GM19239 (cell line): ENCODE data around the gene MLN.

ENCODE experiments used
- DNase-seq: peaks from one replicate; pipeline ENCODE4 v3.0.0; 2011; ENCODE audit warnings: low spot score; ENCODE audit not compliant: insufficient read length
- FAIRE-seq: peaks from 2 replicates; lab custom pipeline; 2011; peaks lifted over from hg19 to GRCh38; lab: Jason Lieb, UNC

Gene MLN

GRCh38 chr6:33803571-33804053, at the start of gene MLN:
TSS of gene MLN (minus strand) at chr6:33804003. CDS start at chr6:33801163, 2,840 bp downstream.
- FAIRE-seq (no peak), DNase-seq (no peak)

- FAIRE-seq (no peak), DNase-seq (no peak)
Measured at GRCh38 chr6:33853026-33853425, 49.2 kb upstream of the MLN start.

GRCh38 chr6:33851959-33852358, 48.2 kb upstream of the MLN start:
- DNase-seq = no peak
- FAIRE-seq = no peak

GRCh38 chr6:33850869-33851541, 47.2 kb upstream of the MLN start:
- FAIRE-seq = no peak
- no peak for DNase-seq

GRCh38 chr6:33850296-33850695, 46.5 kb upstream of the MLN start:
- no peak for FAIRE-seq
- no peak for DNase-seq

- FAIRE-seq (no peak), DNase-seq (no peak)
Measured at GRCh38 chr6:33849500-33850075, 45.8 kb upstream of the MLN start.

GRCh38 chr6:33848484-33848883, 44.7 kb upstream of the MLN start:
- FAIRE-seq = no peak
- DNase-seq = no peak

- FAIRE-seq = no peak
- DNase-seq = no peak
Measured at GRCh38 chr6:33847867-33848266, 44.1 kb upstream of the MLN start.

GRCh38 chr6:33847078-33847477, 43.3 kb upstream of the MLN start:
- FAIRE-seq (no peak), DNase-seq (no peak)

GRCh38 chr6:33846226-33846625, 42.4 kb upstream of the MLN start:
- no peak for FAIRE-seq
- DNase-seq = no peak

GRCh38 chr6:33845031-33845745, 41.4 kb upstream of the MLN start:
- DNase-seq (no peak), FAIRE-seq (no peak)

- DNase-seq (no peak), FAIRE-seq (no peak)
Measured at GRCh38 chr6:33843131-33844121, 39.6 kb upstream of the MLN start.

- DNase-seq (no peak), FAIRE-seq (no peak)
Measured at GRCh38 chr6:33841868-33842267, 38.1 kb upstream of the MLN start.

- no peak for FAIRE-seq
Measured at GRCh38 chr6:33841070-33841469, 37.3 kb upstream of the MLN start.

GRCh38 chr6:33840048-33840926, 36.5 kb upstream of the MLN start:
- DNase-seq (peak; percentile 70), FAIRE-seq (peak; percentile 84)

More at GRCh38 chr6:33841070-33841469, 37.3 kb upstream of the MLN start:
- DNase-seq = no peak

- FAIRE-seq = no peak
- no peak for DNase-seq
Measured at GRCh38 chr6:33839399-33840047, 35.7 kb upstream of the MLN start.

GRCh38 chr6:33838983-33839382, 35.2 kb upstream of the MLN start:
- FAIRE-seq = no peak
- DNase-seq = no peak

- DNase-seq (no peak), FAIRE-seq (no peak)
Measured at GRCh38 chr6:33837971-33838665, 34.3 kb upstream of the MLN start.
